GM12874 (cell line): ENCODE measurements around the gene ATP2B2.

ENCODE experiments used
- CTCF ChIP-seq: IDR thresholded peaks from 2 replicates; pipeline ENCODE4 v1.5.1; 2011; ENCODE audit warnings: low read depth, mild to moderate bottlenecking, control low read depth, low read length, moderate library complexity; ENCODE audit not compliant: insufficient read depth

ATP2B2 gene

GRCh38 chr3:10550705-10551104 lies 45.3 kb upstream of the ATP2B2 start:
- TF ChIP-seq CTCF: no peak

- TF ChIP-seq CTCF: no peak
Observed at GRCh38 chr3:10549617-10550230, 44.3 kb upstream of the ATP2B2 start.

GRCh38 chr3:10548992-10549391 lies 43.6 kb upstream of the ATP2B2 start:
- no peak for TF ChIP-seq CTCF

DNA sequence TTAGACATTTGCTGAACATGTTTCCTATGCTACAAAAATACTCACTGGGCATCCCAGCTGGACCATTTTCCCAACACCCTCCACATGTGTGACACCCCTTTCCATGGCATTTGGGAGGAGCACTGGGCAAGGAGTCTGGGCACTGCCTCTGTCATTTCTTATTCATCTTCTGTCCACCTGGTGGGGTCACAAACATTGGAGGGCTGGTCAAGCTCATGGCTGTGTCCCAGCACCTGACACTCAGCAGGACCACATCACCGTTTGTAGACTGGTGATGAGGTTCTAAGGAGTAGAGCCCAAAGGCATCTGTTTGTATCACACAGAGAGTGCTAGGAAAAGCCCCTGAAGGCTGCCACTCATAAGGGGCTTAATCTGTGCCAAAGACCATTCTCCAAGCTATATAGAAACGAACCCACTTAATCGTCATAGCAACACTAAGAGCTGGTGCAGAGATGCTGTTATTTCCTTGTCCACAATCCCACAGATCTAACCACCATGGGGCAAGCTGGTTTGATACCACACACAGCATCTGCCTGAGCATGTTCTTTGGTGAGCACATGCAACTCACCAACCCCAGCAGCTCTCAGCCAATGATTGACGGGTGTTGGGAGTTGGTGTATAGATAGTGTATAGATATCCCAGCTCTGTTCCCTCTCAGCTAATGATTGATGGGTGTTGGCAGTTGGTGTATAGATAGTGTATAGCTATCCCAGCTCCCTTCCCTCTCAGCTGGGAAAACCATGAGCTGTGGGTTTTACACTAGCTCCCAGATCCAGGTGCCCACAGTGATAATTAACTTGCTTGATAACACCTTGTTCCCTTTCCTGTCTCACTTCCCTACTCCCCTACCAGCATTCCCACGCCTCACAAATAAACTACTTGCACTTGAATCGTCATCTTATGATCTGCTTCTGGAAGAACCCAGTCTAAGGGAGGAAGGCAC lies 42.7 kb upstream of the ATP2B2 start:
- no peak for TF ChIP-seq CTCF

GRCh38 chr3:10547413-10547812 lies 42.0 kb upstream of the ATP2B2 start:
- no peak for TF ChIP-seq CTCF

DNA sequence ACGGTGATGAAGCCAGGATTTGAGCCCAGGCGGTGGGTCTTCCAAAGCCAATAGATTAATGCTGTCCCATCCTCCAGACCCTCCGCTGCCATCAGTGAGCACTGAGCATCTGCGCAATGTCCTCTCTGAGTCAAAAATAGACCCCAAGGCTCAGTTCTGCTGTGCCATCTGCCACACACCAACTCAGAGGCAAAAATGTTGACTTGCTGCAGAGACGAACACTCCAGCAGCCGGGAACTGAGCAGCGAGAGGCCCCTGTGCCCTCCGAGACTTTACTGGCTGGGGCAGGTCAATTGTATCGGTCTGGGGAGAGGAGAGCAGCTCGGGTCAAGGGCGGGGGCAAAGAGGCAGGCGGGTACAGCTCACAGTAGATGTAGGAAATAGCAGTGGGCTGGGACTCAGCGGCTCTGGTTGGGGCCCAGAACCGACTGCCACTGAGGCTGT lies 41.5 kb upstream of the ATP2B2 start:
- no peak for TF ChIP-seq CTCF

DNA sequence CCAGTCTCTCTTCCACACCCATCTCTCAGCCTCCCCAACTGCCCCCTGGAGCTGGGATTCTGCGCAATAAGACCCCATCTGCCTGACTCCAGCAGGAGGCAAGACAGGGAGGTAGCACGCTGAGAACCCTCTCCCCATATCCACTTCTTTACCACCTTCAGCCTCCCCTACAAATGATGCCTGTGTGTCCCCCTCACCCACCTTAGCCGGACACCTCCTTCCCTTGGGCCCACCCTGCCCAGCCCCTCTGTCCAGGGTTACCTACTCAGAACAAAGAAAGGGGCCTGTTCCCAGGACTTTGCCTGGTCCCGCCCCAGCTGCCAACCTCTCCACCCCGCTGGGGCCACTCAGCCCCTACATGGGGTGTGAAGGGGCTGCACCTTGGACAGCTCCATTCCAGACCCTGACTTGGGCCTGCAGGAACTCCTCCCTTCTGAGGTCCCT lies 40.8 kb upstream of the ATP2B2 start:
- no peak for TF ChIP-seq CTCF
